GM12873 (cell line): ENCODE results near the gene AKAP13.

Experiments
- TF ChIP-seq, protein P1 (sequence below): IDR thresholded peaks from 2 replicates; pipeline ENCODE4 v1.5.1; 2012; ENCODE audit warnings: low read depth, mild to moderate bottlenecking, moderate library complexity, low read length, control low read depth; ENCODE audit not compliant: insufficient read depth; ENCODE audit errors: missing control alignments

The AKAP13 gene

DNA sequence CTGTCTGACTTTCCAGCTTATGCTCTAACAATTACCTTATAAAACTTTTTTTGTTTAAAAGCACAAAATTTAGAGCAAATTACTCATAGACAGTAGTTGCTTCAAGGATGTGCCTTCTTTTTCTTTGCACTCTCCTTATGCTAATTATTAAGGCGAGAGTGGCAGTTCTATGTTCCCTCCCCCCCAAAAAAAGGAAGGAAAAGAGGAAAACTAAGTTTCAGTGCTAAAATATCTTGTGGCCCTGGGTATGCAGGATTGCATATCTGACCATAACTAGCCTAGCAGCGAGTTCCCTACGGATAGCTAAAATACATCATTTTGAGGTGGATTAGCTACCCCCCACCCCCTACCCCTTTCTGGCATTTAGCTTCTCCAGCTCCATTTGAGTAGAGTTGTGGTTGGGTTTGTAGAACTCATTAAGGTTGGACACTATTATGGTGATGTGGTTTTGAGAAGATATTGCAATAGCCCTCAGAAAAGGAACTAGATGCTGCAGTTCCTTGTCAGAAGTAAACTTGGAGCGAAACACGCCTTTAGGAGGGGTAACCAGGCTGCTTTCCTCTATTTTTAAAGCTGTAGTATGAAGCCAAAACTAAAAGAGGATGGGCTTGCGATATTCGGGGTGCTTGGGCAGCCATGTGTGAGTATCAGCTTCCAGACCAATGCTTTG lies 174.6 kb downstream of the AKAP13 start:
- TF ChIP-seq, protein P1, sequence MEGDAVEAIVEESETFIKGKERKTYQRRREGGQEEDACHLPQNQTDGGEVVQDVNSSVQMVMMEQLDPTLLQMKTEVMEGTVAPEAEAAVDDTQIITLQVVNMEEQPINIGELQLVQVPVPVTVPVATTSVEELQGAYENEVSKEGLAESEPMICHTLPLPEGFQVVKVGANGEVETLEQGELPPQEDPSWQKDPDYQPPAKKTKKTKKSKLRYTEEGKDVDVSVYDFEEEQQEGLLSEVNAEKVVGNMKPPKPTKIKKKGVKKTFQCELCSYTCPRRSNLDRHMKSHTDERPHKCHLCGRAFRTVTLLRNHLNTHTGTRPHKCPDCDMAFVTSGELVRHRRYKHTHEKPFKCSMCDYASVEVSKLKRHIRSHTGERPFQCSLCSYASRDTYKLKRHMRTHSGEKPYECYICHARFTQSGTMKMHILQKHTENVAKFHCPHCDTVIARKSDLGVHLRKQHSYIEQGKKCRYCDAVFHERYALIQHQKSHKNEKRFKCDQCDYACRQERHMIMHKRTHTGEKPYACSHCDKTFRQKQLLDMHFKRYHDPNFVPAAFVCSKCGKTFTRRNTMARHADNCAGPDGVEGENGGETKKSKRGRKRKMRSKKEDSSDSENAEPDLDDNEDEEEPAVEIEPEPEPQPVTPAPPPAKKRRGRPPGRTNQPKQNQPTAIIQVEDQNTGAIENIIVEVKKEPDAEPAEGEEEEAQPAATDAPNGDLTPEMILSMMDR = no peak

DNA sequence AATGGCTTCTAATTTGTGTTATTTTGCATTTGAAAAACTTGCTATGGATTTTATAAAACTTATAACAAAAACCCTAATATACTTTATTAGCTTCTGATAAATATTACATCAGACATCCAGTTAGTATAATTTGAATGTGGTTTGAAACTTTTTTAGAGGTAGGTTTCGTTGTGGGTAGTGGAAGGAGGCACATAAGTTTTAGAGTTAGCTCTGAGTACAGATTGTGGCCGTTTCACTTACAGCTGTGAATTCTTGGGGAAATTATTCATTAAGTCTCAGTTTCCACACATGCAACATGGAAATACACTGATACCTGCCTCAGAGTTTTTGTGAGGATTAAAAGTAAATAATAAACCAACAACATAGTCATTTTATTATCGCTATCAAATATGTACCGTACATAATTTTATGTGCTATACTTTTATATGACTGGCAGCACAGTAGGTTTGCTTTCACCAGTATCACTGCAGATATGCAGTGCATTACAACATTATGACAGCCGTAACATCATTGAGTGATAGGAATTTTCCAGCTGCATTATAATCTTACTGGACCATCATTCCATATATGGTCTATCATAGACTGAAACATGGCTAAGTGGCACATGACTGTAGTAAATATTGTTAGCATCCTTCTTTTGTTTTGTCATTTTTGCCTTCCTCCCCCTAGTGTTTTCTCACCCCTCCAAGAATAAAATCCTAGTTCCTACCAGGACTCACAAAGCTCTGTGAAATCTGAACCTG lies 175.6 kb downstream of the AKAP13 start:
- TF ChIP-seq, protein P1 = no peak

DNA sequence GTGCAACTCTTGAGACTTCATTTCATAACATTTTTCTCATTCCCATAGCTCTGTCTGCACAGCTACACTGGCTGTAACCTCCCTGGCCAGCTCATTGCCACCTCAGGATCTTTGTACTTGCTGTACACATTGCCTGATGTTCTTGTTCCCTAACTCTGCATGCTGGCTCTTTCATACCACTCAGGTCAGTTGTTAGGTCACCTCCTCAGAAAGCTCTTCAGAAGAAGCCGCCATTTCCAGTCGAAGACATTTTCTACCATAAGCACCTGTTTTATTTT lies 176.2 kb downstream of the AKAP13 start:
- TF ChIP-seq, protein P1 = no peak

DNA sequence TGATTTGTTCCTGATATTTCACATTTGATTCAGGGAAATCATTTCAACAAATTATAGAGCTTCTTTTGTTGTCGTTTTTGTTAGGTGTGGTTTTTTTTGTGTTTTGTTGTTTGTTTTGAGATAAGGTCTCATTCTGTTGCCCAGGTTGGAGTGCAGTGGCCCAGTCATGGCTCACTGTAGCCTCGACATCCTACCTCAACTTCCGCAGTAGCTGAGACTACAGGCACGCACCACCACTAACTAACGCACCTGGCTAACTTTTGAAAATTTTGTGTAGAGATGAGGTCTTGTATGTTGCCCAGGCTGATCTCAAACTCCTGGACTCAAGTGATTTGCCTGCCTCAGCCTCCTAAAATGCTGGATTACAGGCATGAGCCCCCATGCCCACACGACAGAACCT lies 177.0 kb downstream of the AKAP13 start:
- TF ChIP-seq, protein P1 = no peak

DNA sequence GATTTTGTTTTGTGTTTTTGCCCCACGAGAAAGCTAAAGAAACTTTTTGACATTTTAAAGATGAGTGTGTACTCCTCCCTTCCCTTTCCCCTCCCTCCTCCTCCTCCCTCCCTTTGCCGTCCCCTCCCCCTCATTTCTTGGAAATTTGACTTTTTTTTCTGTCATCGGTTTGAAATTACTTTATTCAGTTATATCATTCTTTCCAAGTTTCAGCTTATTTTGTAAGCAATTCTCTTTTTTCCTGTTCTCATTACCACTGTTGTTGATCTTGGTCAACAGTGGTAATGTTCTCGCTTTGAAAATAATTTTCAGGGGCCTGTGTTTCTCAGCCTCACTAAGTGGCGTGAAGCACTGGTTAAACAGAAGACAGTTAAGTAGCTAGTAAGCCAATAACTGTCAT lies 178.4 kb downstream of the AKAP13 start:
- TF ChIP-seq, protein P1 = no peak

DNA sequence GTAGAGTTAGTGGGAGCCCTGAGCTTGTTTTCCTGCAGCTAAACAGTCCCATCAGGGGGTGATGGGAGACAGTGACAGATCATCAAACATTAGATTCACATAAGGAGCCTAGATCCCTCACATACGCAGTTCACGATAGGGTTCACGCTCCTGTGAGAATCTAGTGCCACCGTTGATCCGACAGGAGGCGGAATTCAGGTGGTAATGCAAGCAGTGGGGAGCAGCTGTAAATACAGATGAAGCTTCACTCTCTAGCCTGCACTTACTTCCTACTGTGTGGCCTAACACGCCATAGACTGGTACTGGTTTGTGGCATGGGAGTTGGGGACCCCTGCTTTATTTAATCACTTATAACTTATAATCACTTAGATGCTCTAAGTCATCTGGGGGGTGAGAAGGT lies 179.1 kb downstream of the AKAP13 start:
- TF ChIP-seq, protein P1 = no peak

DNA sequence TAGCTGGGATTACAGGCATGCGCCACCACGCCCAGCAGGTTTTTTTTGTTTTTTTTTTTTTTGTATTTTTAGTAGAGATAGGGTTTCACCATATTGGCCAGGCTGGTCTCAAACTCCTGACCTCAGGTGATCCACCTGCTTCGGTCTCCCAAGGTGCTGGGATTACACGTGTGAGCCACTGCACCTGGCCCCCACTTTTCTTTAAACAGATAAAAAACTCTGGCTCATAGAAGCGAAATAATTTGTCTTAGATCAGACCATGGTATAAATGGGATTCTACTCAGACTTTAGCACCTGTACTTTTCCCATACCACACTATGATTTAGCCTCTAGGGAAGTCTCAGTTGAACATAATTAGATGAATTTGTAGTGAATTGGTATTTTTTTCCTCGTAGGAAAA lies 182.4 kb downstream of the AKAP13 start:
- TF ChIP-seq, protein P1 = no peak
